HG02970 (cell line): ENCODE measurements around the gene KISS1R.

ENCODE experiments used
- ATAC-seq: cut with Tn5 transposase; IDR thresholded peaks from one replicate; pipeline ENCODE4 v1.9.1; 2021; ENCODE audit warnings: mild to moderate bottlenecking, moderate library complexity, moderate number of reproducible peaks; ENCODE audit not compliant: unreplicated experiment, low FRiP score

Gene KISS1R

DNA sequence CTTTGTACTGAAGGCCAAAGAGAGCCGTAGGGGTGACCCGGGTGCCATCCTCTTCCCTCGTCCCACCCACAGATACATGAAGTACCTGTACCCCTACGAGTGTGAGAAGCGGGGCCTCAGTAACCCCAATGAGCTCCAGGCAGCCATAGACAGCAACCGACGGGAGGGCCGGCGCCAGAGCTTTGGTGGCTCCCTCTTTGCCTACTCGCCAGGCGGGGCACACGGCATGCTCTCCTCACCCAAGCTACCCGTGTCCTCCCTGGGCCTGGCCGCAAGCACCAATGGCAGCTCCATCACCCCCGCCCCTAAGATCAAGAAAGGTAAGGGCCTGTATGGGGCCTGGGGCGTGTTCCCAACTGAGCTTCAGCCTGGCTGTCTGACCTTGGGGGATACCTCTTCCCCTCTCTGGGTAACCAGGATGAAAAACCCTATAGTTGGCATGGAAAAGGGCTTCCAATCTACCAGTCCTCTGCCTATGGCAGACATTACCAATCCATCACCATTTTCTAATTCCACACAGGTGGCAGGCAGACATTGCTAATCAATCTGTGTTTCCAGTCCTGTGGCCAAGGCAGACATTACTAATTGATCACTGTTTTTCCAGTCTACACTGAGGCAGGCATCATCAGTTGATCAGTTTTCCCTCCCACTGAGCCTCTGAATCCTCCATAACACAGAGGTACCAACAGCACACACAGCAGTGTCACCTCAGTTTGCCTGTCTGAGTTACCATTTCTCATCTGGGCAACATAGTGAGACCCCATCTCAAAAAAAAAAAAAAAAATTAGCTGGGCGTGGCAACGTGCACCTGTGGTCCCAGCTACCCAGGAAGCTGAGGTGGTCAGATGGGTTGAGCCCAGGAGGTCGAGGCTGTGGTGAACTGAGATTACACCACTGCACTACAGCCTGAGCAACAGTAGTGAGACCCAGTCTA is 47.9 kb downstream of the KISS1R start:
- ATAC-seq, result no peak

DNA sequence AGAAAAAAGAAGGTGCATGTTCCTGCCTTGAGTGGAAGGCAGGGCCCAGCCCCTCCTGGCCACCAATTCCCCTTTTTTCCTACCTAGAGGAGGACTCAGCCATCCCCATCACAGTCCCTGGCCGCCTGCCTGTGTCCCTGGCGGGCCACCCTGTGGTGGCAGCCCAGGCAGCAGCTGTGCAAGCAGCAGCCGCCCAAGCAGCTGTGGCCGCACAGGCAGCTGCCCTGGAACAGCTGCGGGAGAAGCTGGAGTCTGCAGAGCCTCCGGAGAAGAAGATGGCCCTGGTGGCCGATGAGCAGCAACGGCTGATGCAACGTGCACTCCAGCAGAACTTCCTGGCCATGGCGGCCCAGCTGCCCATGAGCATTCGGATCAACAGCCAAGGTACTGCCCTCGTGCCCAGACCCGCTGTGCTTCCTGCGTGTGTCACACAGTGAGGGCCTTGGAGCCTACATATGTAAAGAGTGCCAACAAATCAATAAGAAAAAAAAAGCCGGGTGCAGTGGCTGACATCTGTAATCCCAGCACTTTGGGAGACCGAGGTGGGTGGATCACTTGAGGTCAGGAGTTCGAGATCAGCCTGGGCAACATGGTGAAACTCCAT is 49.5 kb downstream of the KISS1R start:
- no peak for ATAC-seq
